SU-DHL-6 (cell line): ENCODE results near the gene GPAT3.

Experiments used
- H2AFZ ChIP-seq: fragments of 200-600 bp; sonication (generic); 2 replicates; pipeline ENCODE4 v1.6.1; 2014; ENCODE audit warnings: low read depth, mild to moderate bottlenecking, moderate library complexity, mixed read lengths, antibody characterized with exemption, low read length; ENCODE audit not compliant: severe bottlenecking
- H3F3A ChIP-seq: fragments of 200-600 bp; shearing (Covaris generic); 2 replicates; pipeline ENCODE4 v1.6.0; 2016; ENCODE audit warnings: antibody characterized with exemption, mild to moderate bottlenecking; ENCODE audit not compliant: insufficient read depth
- H3K27ac ChIP-seq: fragments of 200-600 bp; sonication (generic); 2 replicates; pipeline ENCODE4 v1.5.1; 2016; ENCODE audit warnings: low read depth, mild to moderate bottlenecking, low read length, moderate library complexity, mixed read lengths
- H3K27me3 ChIP-seq: fragments of 200-600 bp; sonication (generic), shearing (Covaris generic); 2 replicates; pipeline ENCODE4 v1.6.0; 2014; ENCODE audit warnings: mild to moderate bottlenecking, low read length
- H3K36me3 ChIP-seq: fragments of 200-600 bp; sonication (generic); 2 replicates; pipeline ENCODE4 v1.6.1; 2014; ENCODE audit warnings: mild to moderate bottlenecking, low read length, mixed read lengths
- H3K4me2 ChIP-seq: fragments of 300-600, 200-600 bp; shearing (Covaris generic), sonication (generic); 2 replicates; pipeline ENCODE4 v1.6.0; 2014; ENCODE audit warnings: low read length, low read depth, mild to moderate bottlenecking; ENCODE audit not compliant: poor library complexity, severe bottlenecking
- H3K4me3 ChIP-seq: fragments of 200-600 bp; sonication (generic); 2 replicates; pipeline ENCODE4 v1.5.1; 2014; ENCODE audit warnings: antibody characterized with exemption, low read length, mild to moderate bottlenecking, mixed read lengths; ENCODE audit not compliant: insufficient read depth, poor library complexity, severe bottlenecking
- H3K79me2 ChIP-seq: fragments of 200-600 bp; sonication (generic); 2 replicates; pipeline ENCODE4 v1.6.1; 2014; ENCODE audit warnings: mild to moderate bottlenecking, low read length, moderate library complexity; ENCODE audit not compliant: insufficient read depth
- H3K9ac ChIP-seq: fragments of 200-600 bp; sonication (generic); 2 replicates; pipeline ENCODE4 v1.7.0; 2014; ENCODE audit warnings: mild to moderate bottlenecking, low read length
- H3K9me2 ChIP-seq: fragments of 200-600 bp; sonication (generic); replicated peaks from 2 replicates; pipeline ENCODE4 v1.6.1; 2014; ENCODE audit warnings: low read length; ENCODE audit not compliant: insufficient read depth
- H3K9me3 ChIP-seq: fragments of 200-600 bp; sonication (generic); 2 replicates; pipeline ENCODE4 v1.6.1; 2014; ENCODE audit warnings: low read length, mixed read lengths; ENCODE audit not compliant: insufficient read depth
- H4K20me1 ChIP-seq: fragments of 200-600 bp; sonication (generic); 2 replicates; pipeline ENCODE4 v1.6.1; 2014; ENCODE audit warnings: low read depth, mild to moderate bottlenecking, antibody characterized with exemption, low read length, moderate library complexity, mixed read lengths
- CTCF ChIP-seq: fragments of 200-600 bp; sonication (generic); IDR thresholded peaks from one replicate; pipeline ENCODE4 v1.5.1; 2017; ENCODE audit warnings: antibody characterized with exemption, mild to moderate bottlenecking, low read length, moderate library complexity; ENCODE audit not compliant: insufficient read depth, poor library complexity, severe bottlenecking
- EZH2phosphoT487 ChIP-seq: fragments of 200-600 bp; sonication (generic), shearing (Covaris generic); conservative IDR thresholded peaks from 2 replicates; pipeline ENCODE4 v1.6.1; 2018; ENCODE audit warnings: mild to moderate bottlenecking, antibody characterized with exemption, low read length, moderate library complexity, mixed read lengths

Gene GPAT3

GRCh38 chr4:83616252-83616651, 80.3 kb downstream of the GPAT3 start:
- no peak overlapping the region for H3K4me3 ChIP-seq
- no peaks in the 10 kb centered on the region for H3K9me2 ChIP-seq

DNA sequence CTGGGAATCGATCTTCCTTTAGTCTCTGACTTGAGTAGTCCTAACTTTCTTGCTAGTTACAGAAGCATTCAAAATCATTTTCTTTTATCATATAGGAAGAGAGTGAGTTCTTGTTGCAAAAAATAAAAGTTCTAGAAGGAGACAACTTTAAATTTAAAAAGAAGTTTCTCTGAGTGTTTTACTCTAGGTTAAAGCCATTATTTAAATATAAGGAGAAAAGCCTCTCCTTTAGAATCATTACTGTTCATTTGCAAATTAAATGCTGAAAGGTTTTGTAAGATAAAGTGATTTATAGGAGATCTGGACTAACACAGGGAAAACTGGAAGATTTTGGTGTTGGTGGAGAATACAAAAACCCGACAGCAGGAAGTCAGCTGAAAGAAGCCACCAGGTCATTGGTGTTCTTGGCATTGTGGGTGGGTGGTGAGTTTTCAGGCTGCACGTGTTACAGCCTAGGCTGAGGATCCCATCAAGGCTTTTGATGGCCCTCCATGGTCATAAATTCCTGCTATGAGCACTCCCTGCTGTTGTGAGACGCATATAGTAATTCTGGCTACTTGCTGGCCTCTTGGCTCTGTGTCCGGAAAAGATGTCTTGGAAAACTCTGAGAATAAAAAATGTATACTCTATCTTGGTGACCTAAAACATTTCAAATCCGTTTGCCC, 81.6 kb downstream of the GPAT3 start:
- H3F3A ChIP-seq, result no peaks in the 10 kb centered on the region
- no peak overlapping the region for H3K9ac ChIP-seq
- H3K4me2 ChIP-seq, result no peak overlapping the region
- no peak overlapping the region for H3K4me3 ChIP-seq
- no peaks in the 10 kb centered on the region for H3K36me3 ChIP-seq
- no peak overlapping the region for H2AFZ ChIP-seq
- no peak overlapping the region for H3K27ac ChIP-seq
- H4K20me1 ChIP-seq, result no peaks in the 10 kb centered on the region
- TF ChIP-seq EZH2phosphoT487, result no peak
- no peaks in the 10 kb centered on the region for H3K9me2 ChIP-seq
- H3K9me3 ChIP-seq, result no peaks in the 10 kb centered on the region
- no peaks in the 10 kb centered on the region for H3K27me3 ChIP-seq
- H3K79me2 ChIP-seq, result no peaks in the 10 kb centered on the region

More at GRCh38 chr4:83616252-83616651, 80.3 kb downstream of the GPAT3 start:
- Histone ChIP-seq H3K9ac (no peak overlapping the region), H3K4me2 (no peak overlapping the region), H3K27me3 (no peaks in the 10 kb centered on the region), H3K9me3 (no peaks in the 10 kb centered on the region), H3K27ac (no peak overlapping the region), H3K79me2 (no peaks in the 10 kb centered on the region), H3K36me3 (no peaks in the 10 kb centered on the region), H4K20me1 (no peaks in the 10 kb centered on the region), H2AFZ (no peak overlapping the region), H3F3A (no peaks in the 10 kb centered on the region)
- TF ChIP-seq CTCF, result no peak
- TF ChIP-seq EZH2phosphoT487, result no peak

DNA sequence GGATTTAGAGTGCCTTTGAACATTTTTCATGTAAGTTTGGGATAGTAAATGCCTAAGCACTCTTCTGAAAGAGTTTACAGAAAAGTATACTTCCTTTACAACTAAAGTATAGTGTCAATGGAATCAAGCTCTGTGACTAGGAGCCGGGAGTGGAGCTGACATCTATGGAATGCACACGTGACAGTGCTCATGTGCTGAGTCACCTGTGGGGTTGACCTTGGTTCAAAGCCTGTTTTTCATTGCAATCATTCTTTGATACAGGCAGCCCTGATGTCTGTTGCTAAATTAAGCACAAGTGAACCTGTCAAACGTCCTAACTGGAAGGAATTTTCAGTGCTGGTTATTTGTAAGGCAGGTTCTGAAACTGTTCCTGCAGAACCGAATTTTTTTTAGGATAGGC, 82.5 kb downstream of the GPAT3 start:
- H3K27ac ChIP-seq, result no peak overlapping the region

More for the DNA sequence above, 82.5 kb downstream of the GPAT3 start:
- H3K9me2 ChIP-seq, result no peaks in the 10 kb centered on the region
- no peaks in the 10 kb centered on the region for H3K27me3 ChIP-seq
- no peaks in the 10 kb centered on the region for H4K20me1 ChIP-seq
- H3K4me2 ChIP-seq, result no peak overlapping the region
- H3K36me3 ChIP-seq, result no peaks in the 10 kb centered on the region
- TF ChIP-seq EZH2phosphoT487, result no peak
- TF ChIP-seq CTCF, result no peak
- H3K9me3 ChIP-seq, result no peaks in the 10 kb centered on the region
- H3F3A ChIP-seq, result no peaks in the 10 kb centered on the region
- no peak overlapping the region for H3K4me3 ChIP-seq
- H3K9ac ChIP-seq, result no peak overlapping the region
- no peaks in the 10 kb centered on the region for H3K79me2 ChIP-seq
- H2AFZ ChIP-seq, result no peak overlapping the region
